Right hindlimb (tissue), 1 donor: ENCODE data around the gene OSGEPL1.
"Not testable (repeated sequence)": the region's sequence is repeated elsewhere in the genome, so short reads cannot be mapped to it uniquely, and the experiment has no call there.

ENCODE experiments used
- DNase-seq: peaks from one replicate; pipeline ENCODE4 v3.0.0-alpha.2; 2018

Gene OSGEPL1, protein sequence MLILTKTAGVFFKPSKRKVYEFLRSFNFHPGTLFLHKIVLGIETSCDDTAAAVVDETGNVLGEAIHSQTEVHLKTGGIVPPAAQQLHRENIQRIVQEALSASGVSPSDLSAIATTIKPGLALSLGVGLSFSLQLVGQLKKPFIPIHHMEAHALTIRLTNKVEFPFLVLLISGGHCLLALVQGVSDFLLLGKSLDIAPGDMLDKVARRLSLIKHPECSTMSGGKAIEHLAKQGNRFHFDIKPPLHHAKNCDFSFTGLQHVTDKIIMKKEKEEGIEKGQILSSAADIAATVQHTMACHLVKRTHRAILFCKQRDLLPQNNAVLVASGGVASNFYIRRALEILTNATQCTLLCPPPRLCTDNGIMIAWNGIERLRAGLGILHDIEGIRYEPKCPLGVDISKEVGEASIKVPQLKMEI

DNA sequence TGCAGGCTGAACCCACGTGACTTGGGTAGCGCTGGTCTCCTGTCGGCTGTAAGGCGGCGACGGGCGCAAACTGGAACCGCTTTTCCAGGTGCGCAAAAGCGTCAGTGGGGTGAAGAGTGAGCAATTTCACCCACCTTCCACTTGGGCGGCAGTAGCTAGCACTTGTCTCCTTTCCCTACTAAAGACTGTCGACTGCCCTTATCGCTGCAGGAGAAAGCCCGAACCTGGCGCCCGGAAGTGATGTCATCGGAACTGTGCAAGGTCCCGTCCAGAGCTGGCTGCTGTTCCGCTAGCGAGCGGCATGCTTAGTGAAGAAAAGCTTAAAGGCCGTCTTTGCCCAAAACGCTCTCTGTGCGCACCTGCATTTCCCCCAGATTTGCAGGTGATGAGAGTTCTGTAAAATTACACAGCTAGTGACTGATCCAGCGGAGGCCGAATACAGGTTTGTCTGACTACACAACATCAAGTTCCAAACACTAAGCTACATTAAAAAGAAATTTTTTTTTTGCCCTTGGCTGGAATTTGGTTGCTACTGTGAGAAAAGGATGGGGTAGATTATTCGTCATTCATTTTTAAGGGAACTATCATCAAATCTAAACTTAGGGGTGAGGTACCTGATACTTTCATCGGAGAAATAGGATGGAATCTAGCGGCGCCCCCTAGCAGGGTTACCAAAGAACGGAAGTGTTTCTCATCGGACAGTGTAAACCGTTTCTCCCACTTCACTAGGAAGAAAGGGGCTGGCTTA is at the start of gene OSGEPL1:
Gene OSGEPL1, minus strand, starts transcription at position 242 of the 748 bp plus-strand sequence. CDS start 1,152 bp downstream, outside the sequence.
- DNase-seq, result peak; percentile 94

DNA sequence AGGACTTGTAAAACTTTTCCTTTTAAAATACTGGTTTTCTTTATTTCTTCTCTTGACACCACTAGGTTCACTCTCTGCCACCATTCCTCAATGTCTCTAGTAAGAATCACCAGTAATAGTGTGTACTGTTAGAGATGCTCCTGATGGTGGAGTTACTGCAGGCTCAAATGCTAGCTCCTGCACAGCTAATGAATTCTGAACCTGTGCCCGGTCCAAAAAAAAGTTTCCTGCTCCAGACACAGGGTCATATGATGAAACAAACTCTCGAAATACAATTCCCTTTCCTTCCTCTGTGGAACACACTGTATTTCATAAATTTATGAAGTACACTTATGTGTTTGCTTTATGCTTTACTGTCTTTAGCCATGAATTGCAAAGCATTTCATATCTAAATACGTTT is 40.8 kb upstream of the OSGEPL1 start:
- DNase-seq, result no peak

DNA sequence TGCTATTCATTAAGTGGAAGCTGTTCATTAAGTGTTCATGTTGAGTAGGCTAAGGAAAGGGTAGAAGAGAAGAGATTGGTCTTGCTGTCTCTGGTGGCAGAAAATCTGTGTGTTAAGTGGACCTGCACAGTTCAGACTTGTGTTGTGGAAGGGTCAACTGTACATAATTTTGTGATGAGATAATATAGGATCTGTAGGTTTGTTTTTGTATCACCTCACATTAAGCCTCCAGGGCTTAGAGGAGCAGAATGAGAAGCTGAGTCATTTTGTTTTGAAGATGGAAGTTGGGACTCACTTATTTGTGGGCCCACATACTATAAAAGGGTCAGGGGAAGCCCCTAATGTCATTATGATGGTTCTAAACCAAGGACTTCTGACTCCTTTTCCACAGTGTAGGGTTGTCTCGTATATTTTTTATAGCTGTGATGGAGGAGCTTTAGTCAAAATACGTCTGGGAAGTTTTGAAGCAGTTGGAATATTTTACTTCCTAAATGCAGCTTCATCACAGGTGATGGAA is 39.9 kb upstream of the OSGEPL1 start:
- no peak for DNase-seq

DNA sequence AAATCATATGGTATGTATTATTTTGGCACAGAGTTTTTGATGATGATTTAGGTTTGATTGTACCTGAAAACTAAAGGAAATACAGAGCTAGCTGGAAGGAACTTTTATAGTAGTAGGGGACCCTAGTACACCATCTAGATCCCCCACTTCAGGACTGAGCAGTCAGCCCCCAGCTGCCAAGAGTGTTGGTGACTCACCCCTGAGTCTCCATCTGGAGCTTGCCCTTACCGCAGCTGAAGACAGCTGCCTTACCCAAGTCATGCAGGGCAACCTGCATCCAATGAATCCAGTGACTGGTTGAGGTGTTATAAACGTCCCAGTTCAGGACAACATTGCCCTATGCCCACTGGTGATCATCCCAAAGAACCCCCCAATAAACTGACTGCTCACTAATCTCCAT is 36.9 kb upstream of the OSGEPL1 start:
- no peak for DNase-seq

DNA sequence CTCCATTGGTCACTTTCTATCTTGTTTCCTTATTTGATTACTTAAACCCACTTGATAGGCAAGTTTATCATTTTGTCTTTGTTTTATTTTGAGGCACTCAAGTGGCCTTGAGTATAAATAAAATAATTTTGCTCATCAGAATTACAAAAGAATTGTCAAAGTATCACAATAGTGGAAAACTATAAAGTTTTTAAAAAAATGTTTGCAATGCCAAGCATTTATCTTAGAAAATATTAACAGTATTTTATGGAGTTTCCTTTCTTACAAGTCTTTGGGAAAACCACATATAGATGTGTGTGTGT is 36.4 kb upstream of the OSGEPL1 start:
- DNase-seq, result no peak

DNA sequence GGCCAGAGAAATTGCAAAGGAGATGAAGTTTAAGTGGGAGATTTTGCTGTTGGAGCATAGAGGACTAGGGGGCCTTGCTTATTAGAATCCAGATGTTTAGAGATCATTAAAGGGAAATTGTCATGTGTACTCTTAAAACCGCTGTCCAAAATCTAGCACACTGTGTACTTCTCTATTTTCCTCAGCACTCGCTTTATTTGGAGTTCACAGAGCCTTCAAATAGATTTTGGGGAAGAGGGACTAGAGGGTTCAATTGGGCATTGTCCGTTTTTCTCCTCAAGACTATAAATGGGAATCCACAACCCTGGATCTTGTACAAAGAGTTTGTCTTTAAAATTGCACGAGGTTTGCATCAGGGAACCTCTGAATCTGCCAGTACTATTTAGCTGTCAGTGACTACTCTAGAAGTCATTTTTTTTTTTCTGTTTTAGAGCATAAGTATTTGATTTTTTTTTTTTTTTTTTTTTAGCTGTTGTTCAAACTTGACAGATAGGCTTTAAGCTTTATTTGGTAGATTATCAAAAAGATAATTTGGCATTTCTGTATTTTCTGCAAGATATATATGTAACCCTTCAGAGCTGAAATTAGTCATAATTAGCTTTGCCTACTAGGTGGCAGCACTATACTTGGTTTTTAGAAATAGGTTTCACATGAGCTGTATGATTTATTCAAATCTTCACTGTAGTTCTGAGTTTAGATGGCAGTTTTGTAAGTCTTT is 35.9 kb upstream of the OSGEPL1 start:
- DNase-seq, result no peak

DNA sequence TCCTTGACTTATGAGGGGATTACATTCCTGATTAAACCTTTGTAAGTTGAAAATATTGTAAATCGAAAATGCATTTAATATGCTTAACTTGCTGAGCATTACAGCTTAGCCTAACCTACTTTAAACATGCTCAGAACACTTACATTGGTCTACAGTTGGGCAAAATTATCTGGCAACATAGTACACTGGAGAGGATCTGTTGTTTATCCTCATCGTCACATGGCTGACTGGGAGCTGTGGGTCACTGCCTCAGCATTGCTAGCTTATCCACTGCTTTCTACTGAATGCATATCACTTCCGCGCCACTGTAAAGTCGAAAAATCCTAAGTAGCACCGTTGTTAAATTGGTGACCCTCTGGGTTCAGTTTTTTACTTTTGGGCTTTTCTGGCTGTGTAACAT is 35.3 kb upstream of the OSGEPL1 start:
- no peak for DNase-seq

DNA sequence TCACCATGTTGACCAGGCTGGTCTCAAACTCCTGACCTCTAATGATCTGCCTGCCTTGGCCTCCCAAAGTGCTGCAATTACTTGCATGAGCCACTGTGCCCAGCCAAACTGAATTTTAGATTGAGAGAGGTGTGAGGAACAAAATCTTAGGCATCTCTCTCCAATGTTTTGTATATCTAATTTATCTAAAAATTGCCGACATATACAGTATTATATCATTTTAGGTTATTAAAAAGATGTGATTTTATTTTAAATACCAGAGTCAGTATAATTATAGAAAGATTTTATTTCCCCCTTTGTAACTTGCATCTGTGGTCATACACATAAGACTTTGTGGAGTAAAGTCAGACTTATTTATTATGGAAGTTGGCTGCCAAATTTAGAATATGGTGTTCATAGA is 31.7 kb upstream of the OSGEPL1 start:
- no peak for DNase-seq

DNA sequence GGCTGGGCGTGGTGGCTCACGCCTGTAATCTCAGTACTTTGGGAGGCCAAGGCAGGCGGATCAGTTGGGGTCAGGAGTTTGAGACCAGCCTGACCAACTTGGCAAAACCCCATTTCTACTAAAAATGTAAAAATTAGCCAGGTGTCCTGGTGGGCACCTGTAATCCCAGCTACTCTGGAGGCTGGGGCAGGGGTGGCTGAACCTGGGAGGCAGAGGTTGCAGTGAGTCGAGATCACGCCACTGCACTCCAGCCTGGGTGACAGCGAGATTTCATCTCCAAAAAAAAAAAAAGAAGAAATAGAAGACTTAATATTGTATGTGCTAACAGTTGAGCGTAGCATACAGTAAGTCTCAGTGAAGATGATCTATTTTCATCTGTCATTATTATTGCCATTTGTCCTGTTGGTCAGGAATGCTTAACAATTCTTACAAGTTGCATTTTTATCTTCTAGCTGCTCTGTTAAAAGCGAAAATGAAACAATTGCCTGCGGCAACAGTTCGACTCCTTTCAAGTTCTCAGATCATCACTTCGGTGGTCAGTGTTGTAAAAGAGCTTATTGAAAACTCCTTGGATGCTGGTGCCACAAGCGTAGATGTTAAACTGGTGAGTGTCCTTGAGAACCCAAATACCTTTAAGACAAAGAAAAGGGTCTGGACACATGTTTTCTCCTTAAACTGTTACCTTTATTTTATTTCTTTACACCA is 28.9 kb upstream of the OSGEPL1 start:
- DNase-seq, result no peak

DNA sequence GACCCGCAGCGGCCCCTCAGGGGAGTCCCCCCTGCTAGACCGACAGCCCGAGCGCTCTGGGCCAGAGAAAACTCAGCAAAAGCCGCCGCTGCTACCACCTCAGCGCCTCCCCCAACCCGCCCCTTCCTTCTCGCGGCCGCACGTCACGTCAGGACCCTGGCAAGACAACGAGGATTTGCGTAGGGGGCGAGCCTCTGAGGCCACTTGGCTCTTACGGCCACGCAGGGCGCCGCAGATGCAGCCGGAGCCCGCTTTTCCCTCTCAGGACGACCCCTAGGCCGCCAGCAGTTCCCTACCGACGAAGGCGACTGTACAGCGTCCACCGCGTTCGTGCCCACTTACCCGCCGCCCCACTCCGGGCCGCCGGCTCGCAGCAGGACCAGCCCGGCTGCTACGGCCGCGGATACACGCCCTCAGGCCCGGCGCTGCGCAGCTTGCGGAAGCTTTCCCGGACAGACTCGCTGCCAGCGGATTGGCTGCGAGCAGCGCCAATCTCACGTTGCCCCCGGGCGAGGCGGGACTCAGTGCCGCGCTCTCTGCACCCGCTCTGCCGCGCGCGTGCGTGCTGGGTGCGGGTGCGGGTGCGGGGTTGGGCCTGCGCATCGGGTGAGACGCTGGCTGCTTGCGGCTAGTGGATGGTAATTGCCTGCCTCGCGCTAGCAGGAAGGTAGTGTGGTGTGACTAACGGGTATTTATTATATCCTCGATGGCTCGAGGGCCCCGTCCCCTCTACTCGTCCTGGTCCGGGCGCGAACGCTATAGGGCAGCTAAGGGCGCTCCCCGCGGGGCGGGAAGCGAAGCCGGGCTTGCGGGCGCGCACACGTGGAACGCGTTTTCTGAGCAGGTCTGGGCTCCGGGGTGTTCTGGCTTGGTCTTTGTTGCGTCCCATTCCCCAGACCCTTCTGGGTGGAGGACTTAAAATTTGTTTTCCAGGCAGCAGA is 21.6 kb upstream of the OSGEPL1 start, which contains the start of the genes ORMDL1 and PMS1:
Gene ORMDL1, minus strand, starts transcription at position 413 of the 941 bp plus-strand sequence. CDS start 1,744 bp downstream, outside the sequence.
Gene PMS1, plus strand, starts transcription at position 524 of the 941 bp plus-strand sequence. CDS start 7,360 bp downstream, outside the sequence.
- peak; percentile 97 for DNase-seq

DNA sequence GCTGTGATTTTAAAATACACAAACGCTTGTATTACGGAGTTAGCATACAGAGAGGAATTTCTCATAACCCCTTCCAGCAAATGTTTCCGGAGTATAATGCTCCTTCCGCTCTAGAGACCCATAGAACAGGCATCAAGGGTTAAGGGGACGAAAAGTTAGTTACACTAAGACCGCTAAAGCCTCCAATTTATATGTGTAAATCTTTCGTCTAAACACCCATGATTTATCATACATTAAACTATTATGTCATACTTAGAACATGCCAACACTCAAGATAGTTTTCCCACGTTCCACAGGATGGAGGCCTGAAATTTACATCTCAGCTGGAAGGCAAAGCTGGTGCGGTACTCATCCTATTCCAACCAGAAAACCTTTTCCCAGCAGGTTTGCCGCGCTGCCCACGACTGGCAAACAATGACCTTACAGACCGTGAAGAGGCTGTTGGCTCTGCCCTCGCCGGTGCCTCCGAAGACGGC is 20.9 kb upstream of the OSGEPL1 start:
- no peak for DNase-seq

DNA sequence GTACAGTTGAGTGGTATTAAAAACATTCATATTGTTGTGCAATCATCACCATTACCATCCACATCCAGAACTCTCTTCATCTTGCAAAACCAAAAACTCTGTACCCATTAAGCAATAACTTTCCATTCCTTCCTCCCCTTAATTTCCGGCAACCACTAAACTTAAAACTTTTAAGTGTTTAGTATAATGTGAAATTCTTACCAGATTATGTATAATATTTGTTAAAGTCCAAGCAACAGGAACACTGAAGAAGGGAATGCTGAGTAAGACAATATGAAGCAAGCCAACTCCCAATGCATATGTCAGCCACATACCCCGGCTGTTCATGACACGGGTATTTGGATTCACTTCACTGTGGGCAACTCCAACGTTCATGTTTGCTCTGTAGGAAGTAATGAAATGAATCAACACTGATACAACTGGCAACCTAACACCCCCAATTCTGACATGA is 19.7 kb upstream of the OSGEPL1 start:
- DNase-seq, result no peak

DNA sequence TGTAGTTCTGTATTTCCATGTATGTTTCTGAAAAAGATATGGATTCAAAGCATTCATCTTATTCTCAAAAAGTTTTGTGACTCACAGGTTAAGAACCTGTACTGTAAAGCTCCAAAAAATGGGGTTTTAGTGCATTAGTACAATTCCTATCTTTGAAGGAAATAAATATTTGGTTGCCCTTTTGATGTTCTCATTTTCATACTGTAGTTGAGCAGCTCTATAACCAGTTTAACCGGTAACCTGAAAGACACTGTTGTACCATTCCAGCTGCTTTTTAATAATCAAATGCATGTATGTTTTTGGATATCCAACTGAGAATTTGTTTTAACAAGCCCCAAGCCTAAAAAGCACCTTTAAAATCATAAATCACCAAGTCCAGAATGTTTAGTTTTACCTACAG is 9.6 kb upstream of the OSGEPL1 start:
- DNase-seq, result no peak

DNA sequence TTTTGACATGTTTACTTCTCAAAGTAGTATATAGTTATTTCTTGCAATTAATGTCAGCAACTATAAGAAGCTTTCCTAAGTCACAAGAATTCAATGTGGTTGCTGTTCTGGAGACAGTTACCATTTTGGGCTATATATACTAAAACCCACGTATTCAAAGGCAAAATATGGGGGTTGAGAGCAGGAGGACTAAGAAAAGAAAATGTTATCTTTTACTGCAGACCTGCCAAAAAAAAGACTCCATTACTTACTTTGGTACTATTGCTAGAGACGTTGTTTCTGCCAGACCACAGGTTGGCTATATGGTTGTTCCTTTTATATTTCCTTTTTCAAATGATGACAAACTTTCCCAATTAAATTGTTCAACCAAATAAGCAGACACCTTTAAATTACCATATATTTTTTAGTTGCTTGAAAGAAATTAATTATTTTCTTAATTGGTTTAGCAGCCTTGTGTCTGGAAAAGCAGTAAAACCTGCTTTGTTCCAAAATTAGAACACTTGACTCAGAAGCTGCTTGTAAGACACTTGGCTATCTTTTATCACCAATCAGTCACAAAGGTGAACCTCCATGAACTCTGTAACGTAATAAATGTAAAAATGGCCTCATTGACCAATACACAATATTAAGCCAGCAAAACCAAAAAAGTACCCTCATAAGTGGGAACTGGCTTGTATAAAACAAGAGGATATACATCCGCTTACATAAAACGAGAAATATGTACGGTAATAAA is 8.2 kb upstream of the OSGEPL1 start:
- no peak for DNase-seq

DNA sequence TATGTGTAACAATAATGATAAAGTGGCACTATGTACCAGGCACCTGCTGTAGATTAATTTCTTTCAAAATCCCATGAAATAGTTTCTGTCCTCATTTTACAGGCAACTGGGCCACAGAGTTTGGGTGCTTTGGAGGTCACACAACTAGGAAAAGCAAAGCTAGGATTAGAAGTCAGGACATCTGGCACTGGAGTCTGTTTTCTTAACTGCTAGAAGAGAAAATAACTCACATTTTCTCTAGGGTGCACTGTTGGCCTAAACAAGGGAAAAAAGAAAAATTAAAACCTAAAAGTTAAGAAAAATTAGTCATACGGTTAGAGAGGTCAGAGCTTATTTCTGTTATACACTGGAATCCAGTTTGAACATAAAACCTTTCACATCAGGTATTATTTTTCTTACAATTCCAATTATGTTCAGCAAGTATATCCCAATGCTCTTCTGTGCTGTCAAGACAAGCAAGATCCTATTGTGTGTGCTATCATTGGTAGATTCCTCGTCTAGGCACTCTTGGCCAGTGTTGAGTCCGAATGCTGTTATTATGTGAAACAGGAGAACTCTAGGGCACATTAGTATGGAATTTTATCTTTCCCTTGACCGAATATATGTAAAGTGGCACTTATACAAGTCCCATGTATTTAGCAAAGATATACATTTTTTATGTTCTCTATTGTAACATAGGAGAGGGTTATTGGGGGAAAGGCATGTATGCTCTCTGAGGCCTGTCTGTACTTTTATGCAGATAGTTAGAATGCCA is 1.5 kb upstream of the OSGEPL1 start:
- DNase-seq, result no peak

DNA sequence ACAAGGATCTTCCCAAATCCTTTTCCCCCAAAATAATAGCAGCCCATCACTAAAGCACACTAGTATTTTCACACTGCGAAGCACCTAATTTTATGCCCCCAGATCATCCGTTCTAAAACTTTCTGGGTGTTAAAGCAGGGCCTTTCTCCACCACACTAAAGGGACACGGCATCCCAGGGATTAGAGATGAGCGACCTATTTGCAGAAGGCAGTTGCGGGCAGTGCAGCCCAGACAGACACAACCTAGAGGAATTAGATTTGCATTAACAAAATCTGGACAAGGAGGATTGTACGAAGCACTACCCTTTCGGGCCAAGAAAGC is 402 bp downstream of the OSGEPL1 start:
- DNase-seq, result no peak

DNA sequence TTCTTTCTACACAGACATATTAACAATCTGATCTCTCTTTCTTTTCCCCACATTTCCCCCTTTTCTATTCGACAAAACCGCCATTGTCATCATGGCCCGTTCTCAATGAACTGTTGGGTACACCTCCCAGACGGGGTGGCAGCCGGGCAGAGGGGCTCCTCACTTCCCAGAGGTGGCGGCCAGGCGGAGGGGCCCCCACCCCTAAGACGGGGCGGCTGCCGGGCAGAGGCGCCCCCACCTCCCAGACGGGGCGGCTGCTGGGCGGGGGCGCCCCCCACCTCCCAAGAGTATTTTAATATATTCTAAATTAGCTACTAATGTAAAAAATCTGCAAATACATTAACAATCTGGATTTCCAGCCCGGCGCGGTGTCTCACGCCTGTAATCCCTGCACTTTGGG is 2.4 kb downstream of the OSGEPL1 start:
- DNase-seq, result not testable (repeated sequence)

DNA sequence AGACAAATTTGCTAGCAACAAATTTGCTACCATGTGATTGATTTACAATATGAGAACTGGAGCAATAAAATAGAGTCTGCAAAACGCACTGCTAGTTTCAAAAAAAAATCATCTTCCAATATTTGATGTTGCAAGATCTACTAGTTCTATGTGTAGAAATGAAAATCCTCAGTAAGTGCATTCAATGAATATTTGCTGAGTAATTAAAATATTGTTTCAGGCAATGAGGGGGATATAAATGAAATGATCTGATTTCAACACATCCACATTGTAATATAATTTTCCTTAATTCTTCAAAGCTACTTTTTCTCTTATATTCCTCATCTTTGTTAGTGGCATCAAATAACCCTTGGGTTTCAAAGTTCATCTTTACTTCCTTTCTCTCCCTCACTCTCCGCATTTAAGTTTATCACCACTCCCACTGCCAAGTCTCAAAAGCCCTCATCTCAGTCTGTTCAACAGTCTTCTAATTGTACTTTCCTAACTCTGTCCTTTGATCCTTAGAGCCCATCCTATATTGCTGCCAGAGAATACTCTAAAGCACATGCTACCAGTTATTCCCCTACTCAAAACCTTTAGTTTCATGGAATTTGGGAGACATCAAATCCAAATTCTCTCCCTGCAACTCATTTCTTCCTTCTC is 6.2 kb downstream of the OSGEPL1 start:
- DNase-seq, result no peak

DNA sequence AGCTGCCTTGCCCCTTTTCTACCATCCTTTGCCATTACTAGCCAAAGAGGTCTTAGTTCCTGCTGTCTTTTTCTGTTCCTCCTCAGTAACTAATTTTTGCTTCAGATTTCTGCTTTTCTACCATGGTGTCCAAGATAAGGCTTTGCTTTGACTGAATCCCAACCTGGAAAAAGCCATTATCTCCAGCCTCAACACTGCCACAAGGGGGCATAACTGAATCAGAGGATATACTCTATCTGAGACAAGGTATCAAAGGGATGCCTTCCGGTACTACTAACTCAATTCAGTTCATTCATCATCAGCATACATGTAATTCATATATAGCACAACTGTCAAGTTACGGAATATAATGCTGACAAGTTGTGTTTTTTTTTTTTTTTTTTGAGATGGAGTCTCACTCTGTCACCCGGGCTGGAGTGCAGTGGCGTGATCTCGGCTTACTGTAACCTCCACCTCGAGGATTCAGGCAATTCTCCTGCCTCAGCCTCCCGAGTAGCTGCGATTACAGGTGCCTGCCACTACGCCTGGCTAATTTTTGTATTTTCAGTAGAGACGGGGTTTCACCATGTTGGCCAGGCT is 11.4 kb downstream of the OSGEPL1 start:
- no peak for DNase-seq
